Activated naive CD4-positive, alpha-beta T cell treated with anti-CD3 and anti-CD28 coated beads, Interleukin-2, amount 10 ng/mL, durations not matched to agents 7 days and 5 days (primary cell): ENCODE measurements around the gene KNDC1.
"Not testable (repeated sequence)": the region's sequence is repeated elsewhere in the genome, so short reads cannot be mapped to it uniquely, and the experiment has no call there.

Experiments
- CTCF ChIA-PET: fragments of 350-600 bp; sonication (Branson Sonifier 250); formaldehyde crosslinking; loops from one replicate; lab custom pipeline; 2021; ENCODE audit warnings: antibody characterized with exemption; lab: Charles Lee
- DNase-seq: peaks from one replicate; pipeline ENCODE4 v3.0.0-alpha.2; 2020
- H3K27ac Mint-ChIP-seq: one replicate; pipeline ENCODE4 v1.8.0; 2021; ENCODE audit warnings: mild to moderate bottlenecking, moderate library complexity, mixed read lengths
- H3K27me3 Mint-ChIP-seq: one replicate; pipeline ENCODE4 v1.8.0; 2021; ENCODE audit warnings: mild to moderate bottlenecking, mixed read lengths
- H3K36me3 Mint-ChIP-seq: one replicate; pipeline ENCODE4 v1.8.0; 2021; ENCODE audit warnings: mixed read lengths
- H3K4me1 Mint-ChIP-seq: one replicate; pipeline ENCODE4 v1.8.0; 2021; ENCODE audit warnings: mixed read lengths
- H3K4me3 Mint-ChIP-seq: one replicate; pipeline ENCODE4 v1.8.0; 2021; ENCODE audit warnings: mild to moderate bottlenecking, moderate library complexity, mixed read lengths
- H3K9me3 Mint-ChIP-seq: one replicate; pipeline ENCODE4 v1.8.0; 2021; ENCODE audit warnings: mixed read lengths

The KNDC1 gene

GRCh38 chr10:133260895-133261725 lies 101.1 kb downstream of the KNDC1 start:
- CTCF ChIA-PET: no interaction called here
- H3K36me3 Mint-ChIP-seq: peaks cover 24% of the 10 kb centered on the region
- H3K4me1 Mint-ChIP-seq: peaks cover 89% of the 10 kb centered on the region
- H3K27ac Mint-ChIP-seq: peak overlapping the region; percentile 96
- peak; percentile 68 for DNase-seq
- peaks cover 18% of the 10 kb centered on the region for H3K27me3 Mint-ChIP-seq
- H3K4me3 Mint-ChIP-seq: peak overlapping the region; percentile 77
- no peaks in the 10 kb centered on the region for H3K9me3 Mint-ChIP-seq

GRCh38 chr10:133261726-133262325 lies 101.8 kb downstream of the KNDC1 start:
- Mint-ChIP-seq H3K4me3 (peak overlapping the region; percentile 77), H3K36me3 (peaks cover 24% of the 10 kb centered on the region), H3K9me3 (no peaks in the 10 kb centered on the region), H3K27ac (peak overlapping the region; percentile 67), H3K27me3 (peaks cover 18% of the 10 kb centered on the region), H3K4me1 (peaks cover 84% of the 10 kb centered on the region)
- CTCF ChIA-PET: no interaction called here
- peak; percentile 90 for DNase-seq

- no peak overlapping the region for H3K27ac Mint-ChIP-seq
- H3K4me1 Mint-ChIP-seq: peaks cover 76% of the 10 kb centered on the region
- H3K9me3 Mint-ChIP-seq: no peaks in the 10 kb centered on the region
- peaks cover 14% of the 10 kb centered on the region for H3K27me3 Mint-ChIP-seq
- H3K4me3 Mint-ChIP-seq: no peak overlapping the region
- CTCF ChIA-PET: interaction anchor here (0.8 to 0.9 kb wide), 2 partner anchors 12 to 45 kb away, joined by 3 to 4 read pairs; no protein-coding TSS in a partner anchor
- peaks cover 24% of the 10 kb centered on the region for H3K36me3 Mint-ChIP-seq
- DNase-seq: no peak
These were observed 102.7 kb downstream of the KNDC1 start for GRCh38 chr10:133262696-133263095.

- Mint-ChIP-seq H3K27me3 (peaks cover 14% of the 10 kb centered on the region), H3K4me3 (no peak overlapping the region), H3K36me3 (peaks cover 24% of the 10 kb centered on the region), H3K4me1 (peaks cover 67% of the 10 kb centered on the region), H3K9me3 (no peaks in the 10 kb centered on the region), H3K27ac (peak overlapping the region; percentile 78)
- DNase-seq: no peak
- CTCF ChIA-PET: interaction anchor here (0.6 to 1.7 kb wide), 3 partner anchors 11 to 120 kb away, joined by 3 to 6 read pairs (median 3); no protein-coding TSS in a partner anchor
These were observed 103.7 kb downstream of the KNDC1 start for GRCh38 chr10:133263674-133264073.

GRCh38 chr10:133264461-133264860 lies 104.4 kb downstream of the KNDC1 start:
- Mint-ChIP-seq H3K36me3 (peaks cover 24% of the 10 kb centered on the region), H3K4me1 (peaks cover 61% of the 10 kb centered on the region), H3K9me3 (no peaks in the 10 kb centered on the region), H3K27me3 (peaks cover 9% of the 10 kb centered on the region), H3K27ac (peak overlapping the region; percentile 78), H3K4me3 (peak overlapping the region; percentile 46)
- DNase-seq: peak; percentile 77
- CTCF ChIA-PET: interaction anchor here (0.6 to 1.7 kb wide), 4 partner anchors 11 to 121 kb away, joined by 3 to 6 read pairs (median 3); no protein-coding TSS in a partner anchor

- H3K27me3 Mint-ChIP-seq, DNase-seq, H3K9me3 Mint-ChIP-seq, H3K27ac Mint-ChIP-seq, H3K4me3 Mint-ChIP-seq: not testable (repeated sequence)
- CTCF ChIA-PET: interaction anchor here (0.6 kb wide), 1 partner anchor 13 kb away, joined by 3 read pairs; no protein-coding TSS in a partner anchor
- H3K4me1 Mint-ChIP-seq: peaks cover 55% of the 10 kb centered on the region
- H3K36me3 Mint-ChIP-seq: peaks cover 24% of the 10 kb centered on the region
These were observed 105.0 kb downstream of the KNDC1 start for GRCh38 chr10:133265052-133265451.

GRCh38 chr10:133266056-133266795 lies 106.2 kb downstream of the KNDC1 start:
- Mint-ChIP-seq H3K4me3 (no peak overlapping the region), H3K36me3 (peaks cover 24% of the 10 kb centered on the region), H3K9me3 (no peaks in the 10 kb centered on the region), H3K27ac (no peak overlapping the region), H3K4me1 (peaks cover 43% of the 10 kb centered on the region), H3K27me3 (no peaks in the 10 kb centered on the region)
- DNase-seq: no peak
- CTCF ChIA-PET: no interaction called here

- Mint-ChIP-seq H3K36me3 (peaks cover 29% of the 10 kb centered on the region), H3K4me1 (peaks cover 40% of the 10 kb centered on the region), H3K4me3 (no peak overlapping the region), H3K27me3 (no peaks in the 10 kb centered on the region), H3K9me3 (no peaks in the 10 kb centered on the region), H3K27ac (no peak overlapping the region)
- CTCF ChIA-PET: no interaction called here
- no peak for DNase-seq
These were observed 107.3 kb downstream of the KNDC1 start for GRCh38 chr10:133267293-133267692.

- Mint-ChIP-seq H3K27ac (no peak overlapping the region), H3K9me3 (no peaks in the 10 kb centered on the region), H3K27me3 (no peaks in the 10 kb centered on the region), H3K4me1 (peaks cover 34% of the 10 kb centered on the region), H3K4me3 (no peak overlapping the region), H3K36me3 (peaks cover 25% of the 10 kb centered on the region)
- no peak for DNase-seq
- CTCF ChIA-PET: no interaction called here
These were observed 107.8 kb downstream of the KNDC1 start for GRCh38 chr10:133267829-133268228.

- H3K9me3 Mint-ChIP-seq: no peaks in the 10 kb centered on the region
- no peak overlapping the region for H3K27ac Mint-ChIP-seq
- CTCF ChIA-PET: no interaction called here
These were observed 108.5 kb downstream of the KNDC1 start for GRCh38 chr10:133268532-133268931.

GRCh38 chr10:133269367-133269766 lies 109.3 kb downstream of the KNDC1 start:
- Mint-ChIP-seq H3K27me3 (no peaks in the 10 kb centered on the region), H3K36me3 (peaks cover 17% of the 10 kb centered on the region), H3K9me3 (no peaks in the 10 kb centered on the region), H3K4me3 (no peak overlapping the region), H3K27ac (no peak overlapping the region), H3K4me1 (peaks cover 19% of the 10 kb centered on the region)
- CTCF ChIA-PET: no interaction called here
- no peak for DNase-seq

More at GRCh38 chr10:133268532-133268931, 108.5 kb downstream of the KNDC1 start:
- H3K4me3 Mint-ChIP-seq: no peak overlapping the region
- no peak for DNase-seq
- peaks cover 19% of the 10 kb centered on the region for H3K36me3 Mint-ChIP-seq
- H3K4me1 Mint-ChIP-seq: peaks cover 27% of the 10 kb centered on the region
- no peaks in the 10 kb centered on the region for H3K27me3 Mint-ChIP-seq

GRCh38 chr10:133270204-133270603 lies 110.2 kb downstream of the KNDC1 start:
- H3K36me3 Mint-ChIP-seq: peaks cover 13% of the 10 kb centered on the region
- H3K27ac Mint-ChIP-seq: no peak overlapping the region
- H3K4me1 Mint-ChIP-seq: peaks cover 18% of the 10 kb centered on the region
- no peaks in the 10 kb centered on the region for H3K27me3 Mint-ChIP-seq
- DNase-seq: no peak
- CTCF ChIA-PET: no interaction called here
- H3K9me3 Mint-ChIP-seq: no peaks in the 10 kb centered on the region
- no peak overlapping the region for H3K4me3 Mint-ChIP-seq

- no peaks in the 10 kb centered on the region for H3K27me3 Mint-ChIP-seq
- H3K4me3 Mint-ChIP-seq: no peak overlapping the region
- no peak overlapping the region for H3K27ac Mint-ChIP-seq
- H3K4me1 Mint-ChIP-seq: peaks cover 17% of the 10 kb centered on the region
- CTCF ChIA-PET: no interaction called here
- no peak for DNase-seq
- H3K9me3 Mint-ChIP-seq: no peaks in the 10 kb centered on the region
- peaks cover 9% of the 10 kb centered on the region for H3K36me3 Mint-ChIP-seq
These were observed 110.8 kb downstream of the KNDC1 start for GRCh38 chr10:133270773-133271297.
